Stimulated activated CD4-positive, alpha-beta T cell treated with anti-CD3 and anti-CD28 coated beads, Interleukin-2, amount 100 ng/mL, for 24 hours (primary cell): ENCODE data around the gene LMO2.
"Not testable (repeated sequence)": the region's sequence is repeated elsewhere in the genome, so short reads cannot be mapped to it uniquely, and the experiment has no call there.

Source experiments
- DNase-seq, 2 donors: peaks; one replicate each; pipeline ENCODE4 v3.0.0-alpha.2; 2020

Gene LMO2

DNA sequence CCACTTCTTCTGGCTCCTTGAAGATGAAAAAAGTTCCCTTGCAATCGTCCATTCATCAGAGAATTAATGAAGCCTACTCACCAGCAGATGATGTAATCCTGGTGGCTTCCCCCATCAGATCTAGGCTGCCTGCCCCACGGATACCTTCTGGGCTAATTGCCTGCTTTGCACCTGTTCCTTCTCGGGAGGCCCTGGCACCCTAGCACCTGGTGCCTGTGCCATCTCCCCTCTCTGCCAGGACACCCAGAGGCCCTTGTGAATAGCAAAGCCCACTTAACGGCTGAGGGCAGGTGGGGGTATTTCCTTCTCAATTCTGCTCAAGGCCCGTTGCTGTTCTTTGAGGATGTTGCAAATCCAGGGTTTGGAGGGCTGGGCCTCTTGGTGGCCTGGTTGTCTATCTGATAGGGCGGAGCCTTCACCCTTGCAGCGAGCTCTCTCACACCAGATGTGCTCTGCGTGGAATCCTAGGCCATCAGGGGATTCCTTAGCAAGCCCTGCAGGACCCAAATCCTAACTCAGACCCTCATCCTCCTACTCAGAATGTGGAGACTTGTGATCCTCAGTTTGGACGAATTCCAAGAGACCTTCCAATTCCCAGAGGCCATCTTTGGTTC is at the start of gene LMO2:
Gene LMO2 (minus strand): TSS at position 363 of the 614 bp plus-strand sequence. CDS start 22,360 bp downstream, outside the sequence.
- no peak for DNase-seq

DNA sequence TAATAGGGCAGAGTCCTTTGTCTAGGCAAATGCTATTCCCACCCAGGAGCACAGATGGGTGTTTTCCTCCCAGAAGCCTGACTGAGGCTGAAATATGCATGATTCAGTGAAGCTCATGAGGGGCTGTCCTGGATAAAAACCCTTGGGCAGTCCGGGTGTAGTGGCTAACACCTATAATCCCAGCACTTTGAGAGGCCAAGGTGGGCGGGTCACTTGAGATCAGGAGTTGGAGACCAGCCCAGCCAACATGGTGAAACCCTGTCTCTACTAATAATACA is 48.6 kb upstream of the LMO2 start:
- DNase-seq = no peak

DNA sequence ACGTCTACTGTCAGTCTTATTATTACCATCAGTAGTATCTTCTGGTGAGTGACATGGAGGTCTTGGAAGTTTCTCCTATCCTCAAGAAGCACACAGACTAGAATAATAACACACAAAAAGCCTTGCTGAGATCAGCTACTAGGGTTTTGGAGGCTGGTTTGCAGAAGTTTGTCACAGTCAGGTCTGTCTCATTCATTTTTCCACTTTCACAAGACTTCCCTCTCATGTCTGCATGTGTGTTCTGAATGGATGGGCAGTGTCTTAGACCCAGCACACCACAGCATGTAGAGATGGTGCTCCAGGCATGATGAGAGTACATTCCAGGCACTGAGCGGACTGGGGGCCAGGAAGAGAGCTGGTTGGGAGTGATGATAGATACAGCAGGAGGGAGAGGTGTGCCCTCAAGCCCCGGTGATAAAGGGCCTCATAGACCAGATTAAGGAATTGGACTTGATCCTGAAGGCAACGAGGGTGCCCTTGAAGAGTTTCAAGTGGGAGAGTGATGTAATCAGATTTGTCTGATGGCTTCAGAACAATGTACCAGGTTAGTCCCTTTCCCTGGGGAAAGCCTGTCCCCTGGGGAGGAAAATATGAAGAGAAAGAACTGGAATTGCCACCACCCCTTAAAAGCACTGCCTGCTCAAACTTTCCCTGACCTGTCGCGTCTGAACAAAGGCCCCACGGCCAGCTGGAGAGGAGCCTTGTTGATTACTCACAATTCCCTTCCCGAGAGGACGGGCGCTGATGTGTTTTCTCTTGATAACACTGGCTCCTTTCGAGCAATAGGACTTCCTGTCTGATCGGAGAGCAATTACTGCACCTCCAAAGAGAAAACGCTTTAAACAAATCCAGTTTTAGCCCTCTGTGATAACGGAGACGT is 45.1 kb upstream of the LMO2 start:
- no peak for DNase-seq

DNA sequence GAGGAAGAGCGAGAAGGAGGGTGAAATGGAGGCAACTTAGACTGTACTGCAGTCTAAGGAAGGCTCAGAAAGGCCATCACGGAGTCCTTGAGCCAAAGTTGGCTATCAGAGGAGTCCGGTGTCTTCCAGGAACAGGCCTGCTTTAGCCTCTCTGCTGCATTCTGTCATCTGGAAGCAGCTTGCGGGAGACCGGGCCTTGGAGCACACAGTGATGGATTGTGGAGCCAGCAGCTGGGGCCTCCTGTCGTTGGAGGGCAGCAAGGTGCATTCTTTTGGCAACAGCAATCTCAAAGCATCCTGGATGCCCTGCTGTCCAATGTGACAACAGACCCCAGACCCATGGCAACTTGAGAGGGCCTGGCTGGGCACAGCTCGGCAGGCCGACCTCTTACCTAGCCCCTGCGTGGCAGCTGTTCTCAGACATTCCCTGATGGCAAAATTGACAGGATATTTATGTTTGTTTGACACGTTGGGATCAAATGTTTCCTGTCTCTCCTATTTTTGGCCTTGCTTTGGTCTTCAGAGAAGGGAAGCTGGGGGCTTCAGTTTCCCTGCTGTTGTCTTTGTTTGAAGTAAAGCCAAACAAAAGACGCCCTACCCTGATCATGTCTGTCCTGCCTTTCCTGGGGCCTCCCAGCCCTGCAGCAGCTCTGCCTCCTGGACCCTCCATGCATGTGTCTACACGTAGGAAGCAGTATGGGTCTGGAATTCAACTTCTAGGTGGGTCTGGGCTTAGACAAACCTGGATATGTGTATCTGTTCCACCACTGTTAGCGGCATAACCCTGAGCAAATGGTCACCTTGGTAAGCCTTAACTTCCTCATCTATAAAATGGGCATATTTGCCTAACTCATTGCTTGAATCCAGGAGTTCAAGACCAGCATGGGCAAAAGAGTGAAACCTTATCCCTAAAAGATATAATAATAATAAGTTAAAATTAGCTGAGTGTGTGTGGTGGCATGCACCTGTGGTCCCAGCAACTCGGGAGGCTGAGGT is 43.9 kb upstream of the LMO2 start:
- no peak for DNase-seq

DNA sequence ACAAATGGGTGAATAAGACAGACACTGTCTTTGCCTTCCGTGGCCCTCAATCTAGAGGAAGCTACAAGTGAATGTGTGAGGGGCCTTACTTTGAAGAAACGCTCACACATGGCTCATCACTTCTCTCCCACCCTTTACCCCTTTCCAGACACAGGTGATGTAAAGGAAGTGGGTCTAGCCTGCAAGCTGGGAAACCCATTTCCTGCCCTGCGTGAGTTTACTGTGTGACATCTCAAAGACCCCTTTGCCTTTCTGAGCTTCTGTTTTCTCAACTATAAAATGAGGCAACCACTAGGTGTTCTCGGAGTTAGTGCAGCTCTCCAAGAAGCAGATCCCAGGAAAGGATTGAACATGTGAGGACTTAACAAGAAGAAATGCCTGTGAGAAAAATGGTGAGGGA is 43.1 kb upstream of the LMO2 start:
- no peak for DNase-seq

DNA sequence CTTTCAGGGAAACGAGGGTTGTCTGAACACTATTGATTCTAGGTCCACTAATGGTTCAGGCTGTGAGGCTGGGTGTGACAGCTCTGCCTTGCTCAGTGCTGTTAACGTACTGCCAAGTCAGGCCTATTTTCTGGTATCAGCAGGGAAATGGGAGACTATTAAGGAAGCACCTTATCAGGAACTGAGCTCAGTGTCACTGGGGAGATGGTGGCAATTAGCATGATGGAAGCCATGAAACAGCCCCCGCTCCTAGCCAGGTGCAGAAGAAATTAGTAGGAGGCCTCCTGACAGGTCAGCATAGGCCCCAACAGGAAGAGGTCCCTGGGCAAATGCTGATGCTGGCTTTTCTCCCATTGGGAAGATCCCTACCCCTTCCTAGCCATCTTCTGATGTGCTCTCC is 42.6 kb upstream of the LMO2 start:
- no peak for DNase-seq

DNA sequence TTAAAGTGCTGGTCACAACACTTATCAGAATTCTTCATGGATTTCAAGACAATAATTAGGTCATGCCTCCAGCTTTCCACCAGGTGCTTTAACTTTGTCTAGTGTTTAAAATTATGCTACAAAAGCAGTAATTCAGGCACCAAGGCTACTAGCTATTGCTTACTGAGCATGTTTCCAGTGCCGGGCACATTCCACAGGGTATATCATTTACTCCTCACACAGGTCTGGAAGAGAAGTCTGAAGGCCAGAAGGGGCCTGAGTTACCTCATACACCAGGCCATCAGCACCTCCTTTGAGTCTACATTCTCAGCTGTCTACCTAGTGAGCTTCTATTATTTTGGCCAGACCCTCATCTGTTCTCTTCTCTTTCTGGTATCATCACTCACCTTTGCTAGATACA is 41.7 kb upstream of the LMO2 start:
- no peak for DNase-seq

DNA sequence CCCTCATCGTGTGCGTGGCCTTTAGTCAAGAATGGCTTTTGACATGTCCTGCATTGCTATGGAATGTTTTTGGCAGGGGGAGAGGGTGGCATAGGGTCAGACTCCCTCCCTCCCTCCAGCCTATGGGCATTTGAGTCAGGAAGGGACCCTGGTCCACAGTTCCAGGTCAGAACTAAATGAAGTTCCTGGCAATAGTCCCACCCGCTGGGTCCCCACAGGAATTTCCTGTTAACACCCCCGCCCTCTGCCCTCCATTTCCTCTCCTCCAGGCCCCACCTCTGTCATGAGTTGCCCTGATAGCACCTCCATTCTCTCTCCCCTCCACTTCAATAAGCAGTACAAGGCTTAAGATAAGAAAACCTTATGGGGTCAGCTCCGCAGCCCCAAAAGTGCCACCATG is 40.8 kb upstream of the LMO2 start:
- DNase-seq = no peak

DNA sequence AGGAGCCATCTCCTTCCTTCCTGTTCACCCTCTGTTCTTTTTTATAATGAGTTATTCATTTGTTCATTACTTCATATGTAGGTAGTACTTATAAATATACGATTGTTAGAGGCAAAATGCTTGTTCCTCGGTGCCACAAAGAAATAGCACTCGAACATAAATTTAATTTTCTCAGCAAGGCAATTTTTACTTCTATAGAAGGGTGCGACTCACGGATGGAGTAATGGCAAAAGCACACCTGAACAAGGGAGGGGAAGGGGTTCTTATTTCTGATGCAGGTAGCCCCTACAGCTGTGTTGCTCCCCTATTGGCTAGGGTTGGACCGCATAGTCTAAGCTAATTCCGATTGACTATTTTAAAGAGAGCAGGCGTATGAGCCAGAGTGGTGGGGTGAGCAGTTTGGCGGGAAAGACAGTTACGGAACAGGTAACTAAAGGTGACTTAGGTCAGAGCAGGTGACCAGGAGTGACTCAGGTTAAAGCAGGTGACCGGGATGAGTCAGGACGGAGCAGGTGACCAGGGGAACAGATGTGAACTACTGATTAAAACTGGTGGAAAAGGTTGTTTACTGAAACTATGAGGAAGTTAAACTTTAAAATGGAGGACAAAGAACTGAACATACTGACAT is 40.0 kb upstream of the LMO2 start:
- not testable (repeated sequence) for DNase-seq

DNA sequence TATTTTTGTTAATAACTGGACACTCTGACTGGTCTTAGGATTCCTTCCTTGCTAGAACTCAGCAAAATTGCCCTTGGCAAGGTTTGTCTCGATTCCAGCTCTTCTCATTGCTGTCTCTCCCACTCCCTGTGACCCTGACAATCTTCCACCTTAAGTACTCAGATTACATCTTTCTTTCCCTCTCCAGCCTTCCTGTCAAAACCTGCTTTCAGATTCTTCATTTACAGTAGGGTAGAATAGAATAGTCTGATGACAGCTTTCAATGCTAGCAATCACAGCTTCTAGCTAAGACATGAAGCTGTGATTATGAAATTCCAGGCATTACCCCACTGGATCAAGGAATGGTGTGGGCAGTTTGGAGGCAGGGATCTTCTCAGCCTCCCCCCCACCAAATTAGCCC is 39.2 kb upstream of the LMO2 start:
- no peak for DNase-seq

DNA sequence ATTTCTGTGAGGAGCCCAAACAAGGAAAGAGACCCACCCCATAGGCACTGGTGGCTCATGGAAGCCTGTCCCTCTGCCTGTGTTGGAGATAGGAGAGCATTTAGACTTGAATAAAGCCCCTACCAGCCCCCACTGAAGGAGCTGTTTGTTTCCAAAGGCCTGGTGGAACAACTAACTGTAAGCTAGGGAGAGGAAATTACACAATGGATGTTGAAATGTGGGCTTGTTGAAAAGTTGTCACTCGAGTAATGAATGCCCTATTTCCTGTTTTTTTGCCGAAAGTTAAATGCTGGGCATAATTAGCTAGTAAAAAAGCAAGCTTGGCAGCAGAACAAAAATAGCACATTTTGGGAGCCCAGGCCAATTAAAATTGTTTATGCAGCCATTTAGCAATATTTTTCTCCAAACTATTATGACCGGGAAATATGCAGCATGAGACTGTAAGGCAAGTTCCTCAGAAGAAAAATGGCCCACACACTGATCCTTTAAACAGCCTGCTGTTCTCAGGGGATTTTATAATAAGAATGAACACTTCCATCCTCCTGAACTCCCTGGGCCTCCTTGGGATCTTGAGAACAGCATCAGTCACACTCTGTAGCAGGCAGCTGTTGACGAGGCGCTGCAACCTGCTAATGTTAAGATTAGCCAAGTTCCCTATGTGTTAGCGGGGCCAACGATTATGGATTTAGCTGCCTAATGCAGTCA is 38.6 kb upstream of the LMO2 start:
- no peak for DNase-seq

DNA sequence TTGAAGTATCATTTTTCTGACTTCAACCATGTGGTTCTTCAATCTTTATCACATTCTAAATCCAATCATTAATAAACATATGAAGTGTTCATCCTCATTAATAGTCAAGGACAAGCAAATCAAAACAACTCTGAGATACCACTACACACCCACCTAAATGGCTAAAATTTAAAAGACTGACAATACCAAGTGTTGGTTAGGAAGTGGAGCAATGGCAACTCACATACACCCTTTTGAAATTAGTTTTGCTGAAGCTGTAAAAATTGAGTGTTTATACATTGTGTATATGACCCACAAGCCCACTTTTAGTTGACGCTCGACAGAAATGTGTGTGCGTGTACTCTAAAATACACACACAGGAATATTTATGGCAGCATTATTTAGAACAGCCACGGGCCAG is 36.7 kb upstream of the LMO2 start:
- no peak for DNase-seq

DNA sequence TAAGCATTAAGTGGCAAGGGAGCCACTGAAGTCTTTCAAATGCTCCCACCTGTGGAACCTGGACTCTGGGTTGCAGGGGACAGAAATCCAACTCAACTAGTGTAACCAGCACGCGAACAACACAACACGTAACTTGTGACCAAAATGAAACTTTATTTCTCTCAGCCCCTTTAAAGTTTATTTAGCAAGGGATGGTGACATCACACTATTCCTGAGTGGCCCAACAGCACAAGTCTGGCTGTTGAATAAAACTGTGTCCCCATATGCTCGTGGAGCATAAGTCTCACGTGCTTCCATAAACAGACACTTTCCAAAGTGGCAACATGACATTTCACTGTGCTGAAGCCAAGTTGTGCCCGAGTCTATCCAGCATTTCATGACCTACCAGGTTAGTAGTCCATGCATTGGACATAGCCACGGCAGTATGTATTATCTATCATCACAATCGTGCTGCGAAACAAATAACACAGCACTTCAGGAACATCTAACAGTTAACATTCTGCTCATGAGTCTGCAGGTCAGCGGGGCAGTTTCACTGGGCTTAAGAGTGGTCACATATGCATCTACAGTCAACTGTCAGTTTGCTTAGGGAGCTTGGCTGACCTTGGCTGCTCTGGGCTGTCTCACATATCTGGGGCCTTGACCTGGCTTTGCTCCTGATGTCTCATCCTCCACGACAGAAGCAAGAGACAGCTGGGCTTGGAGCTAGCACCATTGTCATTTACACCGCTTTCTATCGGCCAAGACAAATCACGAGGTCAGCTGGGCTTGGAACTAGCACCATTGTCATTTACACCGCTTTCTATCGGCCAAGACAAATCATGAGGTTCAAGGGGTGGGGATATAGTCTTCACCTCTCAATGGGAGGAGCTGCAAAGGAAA is 35.0 kb upstream of the LMO2 start:
- DNase-seq = no peak

DNA sequence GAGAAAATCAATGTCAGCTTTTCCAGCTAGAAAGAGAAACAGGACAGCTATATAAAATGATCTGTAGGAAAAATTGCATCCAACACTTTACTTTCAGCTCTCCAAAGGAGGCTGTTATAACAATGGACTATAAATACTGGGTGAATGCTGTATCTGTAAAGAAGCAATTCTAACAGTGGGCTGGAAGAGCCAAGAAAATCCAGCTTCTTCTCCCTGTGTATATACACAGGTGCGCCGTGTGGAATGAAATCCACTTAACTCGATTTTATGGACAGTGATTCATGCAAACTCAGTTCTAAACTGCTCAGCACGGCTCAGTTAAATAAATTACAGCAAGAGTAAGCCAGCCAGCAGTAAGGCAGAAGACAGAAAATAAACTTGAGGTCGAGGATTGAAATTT is 32.5 kb upstream of the LMO2 start:
- no peak for DNase-seq

DNA sequence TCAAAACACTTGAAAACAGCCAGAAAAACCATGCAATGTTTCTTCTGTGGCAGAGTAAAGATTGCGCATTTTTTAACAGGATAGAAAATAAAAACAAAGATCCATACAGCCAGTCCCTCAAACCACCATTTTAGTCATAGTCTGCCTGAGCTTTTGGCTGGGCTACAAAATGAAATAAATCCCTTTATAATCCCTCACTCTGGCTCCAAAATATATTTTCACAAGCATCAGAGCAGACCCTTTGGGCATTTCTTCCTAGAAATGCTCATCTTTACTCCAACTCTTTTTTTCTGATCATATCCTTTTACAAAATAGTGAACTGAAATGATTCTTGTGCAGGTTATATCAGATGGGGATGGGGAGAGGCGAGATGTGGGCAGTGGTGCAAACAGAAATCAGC is 31.8 kb upstream of the LMO2 start:
- DNase-seq = no peak

DNA sequence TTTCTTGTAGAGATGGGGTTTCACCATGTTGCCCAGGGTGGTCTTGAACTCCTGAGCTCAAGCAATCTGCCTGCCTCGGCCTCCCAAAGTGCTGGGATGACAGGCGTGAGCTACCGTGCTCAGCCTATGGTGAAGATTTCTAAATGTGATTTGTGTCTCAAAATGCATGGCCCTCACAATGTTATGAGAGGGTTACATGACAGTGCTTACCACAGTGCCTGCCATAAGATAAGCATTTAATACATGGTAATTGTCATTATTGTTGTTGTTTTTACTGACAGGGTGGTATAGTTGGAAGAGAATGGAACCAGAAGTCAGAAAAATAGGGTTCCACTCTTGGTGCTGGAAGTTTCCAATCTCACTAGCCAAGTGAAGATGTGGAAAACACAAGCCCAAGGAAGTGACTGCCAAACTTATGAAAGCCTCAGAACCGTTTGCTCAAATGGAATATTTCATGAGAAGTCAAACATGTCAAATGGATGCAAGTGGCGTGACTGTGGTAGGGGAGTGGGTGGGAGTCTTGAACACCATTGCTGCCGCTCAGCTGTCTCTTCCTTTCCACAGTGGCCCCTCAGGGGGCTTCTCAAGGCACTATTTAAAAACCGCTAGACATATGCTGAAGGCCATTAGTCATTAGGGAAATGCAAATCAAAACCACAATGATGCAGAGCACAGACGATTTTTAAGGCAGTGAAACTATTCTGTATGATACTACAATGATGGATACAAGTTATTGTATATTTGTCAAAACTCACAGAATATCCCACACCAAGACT is 29.1 kb upstream of the LMO2 start:
- DNase-seq = peak in 1 of 2 donors; percentile 35

DNA sequence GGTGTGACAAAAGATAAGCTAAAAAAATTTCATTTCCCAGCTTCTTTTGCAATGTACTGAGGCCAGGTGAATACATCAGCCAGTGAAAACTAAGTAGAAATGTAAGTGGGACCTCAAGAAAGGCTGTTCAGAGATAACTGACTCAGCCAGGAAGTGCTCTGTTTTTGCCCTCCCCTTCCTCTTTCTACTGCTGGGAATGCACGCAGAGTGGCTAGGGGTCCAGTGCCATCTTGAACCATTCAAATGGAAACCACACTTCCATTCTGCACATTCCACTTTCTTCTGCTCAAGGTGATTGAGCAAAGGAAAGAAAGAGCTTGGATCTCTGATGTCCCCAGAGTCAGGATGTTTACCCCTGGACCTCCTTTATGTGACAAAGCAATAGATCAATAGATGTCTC is 27.8 kb upstream of the LMO2 start:
- no peak for DNase-seq

DNA sequence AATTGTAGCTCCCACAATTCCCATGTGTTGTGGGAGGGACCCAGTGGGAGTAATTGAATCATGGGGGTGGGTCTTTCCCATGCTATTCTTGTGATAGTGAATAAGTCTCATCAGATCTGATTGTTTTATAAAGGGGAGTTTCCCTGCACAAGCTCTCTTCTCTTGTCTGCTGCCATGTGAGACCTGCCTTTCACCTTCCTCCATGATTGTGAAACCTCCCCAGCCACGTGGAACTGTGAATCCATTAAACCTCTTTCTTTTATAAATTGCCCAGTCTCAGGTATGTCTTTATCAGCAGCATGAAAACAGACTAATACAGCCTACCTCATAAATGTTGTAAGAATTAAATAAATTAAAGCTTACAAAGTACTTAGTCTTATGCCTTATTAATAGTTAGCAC is 25.5 kb upstream of the LMO2 start:
- DNase-seq = not testable (repeated sequence)

DNA sequence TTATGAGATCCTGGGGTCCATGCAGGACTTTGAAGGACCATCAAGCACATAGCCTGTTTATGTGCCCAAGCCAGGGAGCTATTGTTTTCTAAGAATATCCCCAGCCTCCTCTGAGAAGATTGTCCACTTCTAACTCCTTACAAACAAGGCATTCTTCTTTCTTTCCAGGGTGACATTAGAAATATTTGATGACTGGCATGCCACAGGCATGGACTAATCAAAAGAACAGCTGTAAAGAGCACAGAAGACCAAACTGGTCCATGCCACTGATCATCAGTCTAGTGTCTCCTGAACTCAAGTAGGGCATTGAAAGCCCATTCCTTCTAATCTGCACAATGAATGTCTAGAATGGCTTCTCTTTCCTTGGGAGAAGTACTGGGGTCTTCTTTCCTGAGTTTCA is 24.9 kb upstream of the LMO2 start:
- no peak for DNase-seq

DNA sequence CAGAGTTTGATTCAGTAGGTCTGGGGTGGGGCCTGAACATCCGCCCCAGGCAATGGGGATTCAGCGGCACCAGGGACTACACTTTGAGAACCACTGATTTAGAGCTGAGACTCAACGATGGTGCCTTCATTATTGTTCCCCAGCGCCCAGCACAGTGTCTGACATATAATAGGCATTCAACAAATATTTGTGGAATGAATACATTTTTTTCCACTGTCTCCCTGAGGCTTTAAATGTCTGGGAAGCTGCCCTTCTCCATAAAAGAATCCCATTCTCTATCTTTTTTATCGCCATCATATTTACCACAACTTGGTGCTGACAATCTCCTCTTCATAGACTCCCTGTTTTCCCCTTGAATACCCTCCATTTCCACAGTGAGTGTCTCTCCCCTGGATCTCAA is 23.6 kb upstream of the LMO2 start:
- DNase-seq = no peak

DNA sequence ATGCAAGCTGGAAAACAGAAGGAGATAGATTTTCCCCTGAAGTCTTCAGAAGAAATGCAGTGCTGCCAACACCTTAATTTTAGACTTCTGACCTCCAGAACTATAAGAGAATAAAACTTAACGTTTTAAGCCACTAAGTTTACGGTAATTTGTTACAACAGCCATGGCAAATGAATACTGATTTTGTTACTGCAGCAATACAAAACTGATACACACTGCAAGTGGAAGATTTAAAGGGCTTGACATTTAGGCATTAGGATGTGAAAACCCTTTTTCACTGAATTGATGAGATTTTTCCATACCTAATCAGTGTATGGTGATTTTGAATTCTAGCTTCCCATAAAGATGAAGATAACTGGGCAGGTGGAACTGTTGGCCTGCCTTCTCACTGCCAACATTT is 22.1 kb upstream of the LMO2 start:
- DNase-seq = no peak
